Caco-2 (cell line): ENCODE measurements around the gene ELP4. TPM values are rescaled to one million over a fixed set of nuclear protein-coding genes. Genes with fewer than 3 reads are reported as not detected.

Source experiments
- BruUV-seq: library from RNA; stranded (reverse); fragments of 400-500 nt; replicated peaks from 2 replicates; lab custom pipeline; 2021; lab: Mats Ljungman, UMichigan
- CTCF ChIA-PET: fragments of 300-600 bp; sonication (Branson Sonifier 250); formaldehyde crosslinking; loops from one replicate; lab custom pipeline; 2022; ENCODE audit warnings: antibody characterized with exemption; lab: Charles Lee
- POLR2A ChIA-PET: fragments of 300-600 bp; sonication (Branson Sonifier 250); formaldehyde crosslinking; loops from one replicate; lab custom pipeline; 2022; ENCODE audit warnings: antibody characterized with exemption; lab: Charles Lee
- DNase-seq, 2 experiments: peaks; one replicate each; pipeline versions ENCODE4 v3.0.0 to v3.0.0-alpha.2; 2020 to 2022
- H3K27me3 ChIP-seq: replicated peaks from 2 replicates; pipeline ENCODE4 v1.6.0; 2011; ENCODE audit warnings: low read length; ENCODE audit not compliant: control insufficient read depth, insufficient read depth
- H3K36me3 ChIP-seq: 2 replicates; pipeline ENCODE4 v1.5.1; 2011; ENCODE audit warnings: low read length; ENCODE audit not compliant: control insufficient read depth, insufficient read depth
- H3K4me1 ChIP-seq: fragments of 250-450 bp; sonication (Bioruptor Pico); 2 replicates; pipeline ENCODE4 v1.5.1; 2020; ENCODE audit warnings: mild to moderate bottlenecking
- H3K4me3 ChIP-seq: 2 replicates; pipeline ENCODE4 v1.5.1; 2011; ENCODE audit warnings: low read depth, mild to moderate bottlenecking, control low read depth, low read length
- H3K9me3 ChIP-seq: fragments of 250-450 bp; sonication (Bioruptor Pico); 2 replicates; pipeline ENCODE4 v1.5.1; 2020; ENCODE audit warnings: mild to moderate bottlenecking, moderate library complexity
- H3K27ac Mint-ChIP-seq: one replicate; pipeline ENCODE4 v1.8.0; 2022; ENCODE audit warnings: mixed read lengths; ENCODE audit not compliant: unreplicated experiment
- H3K27me3 Mint-ChIP-seq: one replicate; pipeline ENCODE4 v1.8.0; 2022; ENCODE audit warnings: mixed read lengths; ENCODE audit not compliant: insufficient read depth, unreplicated experiment
- H3K36me3 Mint-ChIP-seq: one replicate; pipeline ENCODE4 v1.8.0; 2022; ENCODE audit warnings: mild to moderate bottlenecking, mixed read lengths; ENCODE audit not compliant: insufficient read depth, unreplicated experiment
- H3K4me1 Mint-ChIP-seq: one replicate; pipeline ENCODE4 v1.8.0; 2022; ENCODE audit warnings: low read depth, mixed read lengths; ENCODE audit not compliant: unreplicated experiment
- H3K4me3 Mint-ChIP-seq: one replicate; pipeline ENCODE4 v1.8.0; 2022; ENCODE audit warnings: mild to moderate bottlenecking, moderate library complexity, mixed read lengths; ENCODE audit not compliant: unreplicated experiment
- H3K9me3 Mint-ChIP-seq: one replicate; pipeline ENCODE4 v1.8.0; 2022; ENCODE audit warnings: mixed read lengths; ENCODE audit not compliant: unreplicated experiment
- intact Hi-C: fragments of 100-400 bp; cut with micrococcal nuclease; formaldehyde crosslinking; loops from one replicate; pipeline ENCODE4 v1.10.0; 2022; ENCODE audit not compliant: unreplicated experiment
- total RNA-seq: library from RNA; stranded (reverse); gene quantifications from 2 replicates; pipeline ENCODE4 v1.2.3, GENCODE V29; 2022
- TF ChIP-seq, protein P1 (sequence below), 2 experiments: fragments of 200-600 bp in 1 of 2; IDR thresholded peaks; 1 replicate in 1 of 2; 2 replicates in 1 of 2; pipeline versions ENCODE4 v1.5.1 to v1.8.0; 2011 to 2022; ENCODE audit warnings: antibody characterized with exemption in 1 of 2, control low read depth in 1 of 2, inconsistent platforms in 1 of 2, low read depth in 1 of 2, low read length in 1 of 2, mild to moderate bottlenecking in 1 of 2, moderate library complexity in 1 of 2; ENCODE audit not compliant: insufficient read depth in 1 of 2, severe bottlenecking in 1 of 2, unreplicated experiment in 1 of 2

Gene ELP4
- total RNA-seq, 1 experiment from 2014 or later, result 18.8 TPM

DNA sequence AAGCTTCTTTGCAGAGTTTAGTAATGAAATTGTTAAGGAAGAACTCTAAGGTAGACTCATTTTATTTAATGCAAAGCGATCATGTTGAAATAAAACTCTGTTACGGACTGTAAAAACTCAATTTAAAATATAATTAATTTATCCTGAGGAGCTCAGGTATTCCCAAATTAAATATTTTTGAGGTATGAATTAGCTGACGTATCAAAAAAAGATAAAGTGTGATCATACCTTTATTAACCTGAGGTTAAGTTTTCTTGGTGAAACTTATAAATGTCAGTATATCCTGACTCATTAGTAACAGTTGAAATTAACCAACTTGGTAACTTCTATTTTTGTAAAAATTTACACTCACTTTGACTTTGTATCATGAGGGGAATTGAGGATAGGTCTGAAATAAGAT lies 171.2 kb downstream of the ELP4 start:
- H3K27me3 ChIP-seq, result no peaks in the 10 kb centered on the region
- Mint-ChIP-seq H3K27me3 (no peaks in the 10 kb centered on the region), H3K27ac (no peak overlapping the region), H3K36me3 (no peaks in the 10 kb centered on the region), H3K9me3 (no peaks in the 10 kb centered on the region), H3K4me1 (peaks cover 16% of the 10 kb centered on the region), H3K4me3 (no peak overlapping the region)
- H3K4me3 ChIP-seq, result no peak overlapping the region
- intact Hi-C loops, result no loop called here
- peaks cover 7% of the 10 kb centered on the region; the same call in 1 of the 2 replicates for H3K4me1 ChIP-seq
- no peaks in the 10 kb centered on the region for H3K9me3 ChIP-seq
- no peaks in the 10 kb centered on the region for H3K36me3 ChIP-seq
- DNase-seq, result no peak
- TF ChIP-seq, protein P1, sequence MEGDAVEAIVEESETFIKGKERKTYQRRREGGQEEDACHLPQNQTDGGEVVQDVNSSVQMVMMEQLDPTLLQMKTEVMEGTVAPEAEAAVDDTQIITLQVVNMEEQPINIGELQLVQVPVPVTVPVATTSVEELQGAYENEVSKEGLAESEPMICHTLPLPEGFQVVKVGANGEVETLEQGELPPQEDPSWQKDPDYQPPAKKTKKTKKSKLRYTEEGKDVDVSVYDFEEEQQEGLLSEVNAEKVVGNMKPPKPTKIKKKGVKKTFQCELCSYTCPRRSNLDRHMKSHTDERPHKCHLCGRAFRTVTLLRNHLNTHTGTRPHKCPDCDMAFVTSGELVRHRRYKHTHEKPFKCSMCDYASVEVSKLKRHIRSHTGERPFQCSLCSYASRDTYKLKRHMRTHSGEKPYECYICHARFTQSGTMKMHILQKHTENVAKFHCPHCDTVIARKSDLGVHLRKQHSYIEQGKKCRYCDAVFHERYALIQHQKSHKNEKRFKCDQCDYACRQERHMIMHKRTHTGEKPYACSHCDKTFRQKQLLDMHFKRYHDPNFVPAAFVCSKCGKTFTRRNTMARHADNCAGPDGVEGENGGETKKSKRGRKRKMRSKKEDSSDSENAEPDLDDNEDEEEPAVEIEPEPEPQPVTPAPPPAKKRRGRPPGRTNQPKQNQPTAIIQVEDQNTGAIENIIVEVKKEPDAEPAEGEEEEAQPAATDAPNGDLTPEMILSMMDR (IDR thresholded peaks at IDR 0.05; ENCODE audit: insufficient read depth in 1 of 2, low read depth in 1 of 2, low read length in 1 of 2, severe bottlenecking in 1 of 2, unreplicated experiment in 1 of 2), result no peak
- ChIA-PET POLR2A (no interaction called here), CTCF (no interaction called here)
- no TSS peak for BruUV-seq

DNA sequence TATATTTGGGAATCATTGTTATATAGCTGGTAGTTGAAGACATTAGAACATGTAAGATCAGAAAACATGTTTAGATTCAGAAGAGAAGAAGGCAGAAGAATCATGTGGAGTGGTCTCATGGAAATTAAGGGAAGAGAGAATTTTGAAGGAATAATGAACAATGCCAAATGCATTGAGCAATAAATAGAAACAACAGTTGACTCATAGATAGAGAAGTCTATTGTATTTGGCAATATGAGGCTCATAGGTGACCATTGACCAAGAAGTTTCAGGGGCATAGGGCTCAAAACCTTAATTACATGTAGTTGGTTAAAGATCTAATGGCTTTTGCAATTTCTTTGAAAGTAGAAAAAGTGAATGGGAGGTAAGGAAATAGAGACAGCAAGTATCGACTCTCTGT lies 177.7 kb downstream of the ELP4 start:
- H3K9me3 ChIP-seq, result no peaks in the 10 kb centered on the region
- ChIA-PET CTCF (no interaction called here), POLR2A (no interaction called here)
- no peaks in the 10 kb centered on the region for H3K36me3 ChIP-seq
- DNase-seq, result no peak
- Mint-ChIP-seq H3K27me3 (no peaks in the 10 kb centered on the region), H3K36me3 (no peaks in the 10 kb centered on the region), H3K4me3 (no peak overlapping the region), H3K9me3 (no peaks in the 10 kb centered on the region), H3K4me1 (peaks cover 4% of the 10 kb centered on the region), H3K27ac (no peak overlapping the region)
- no TSS peak for BruUV-seq
- H3K27me3 ChIP-seq, result no peaks in the 10 kb centered on the region
- intact Hi-C loops, result no loop called here
- H3K4me3 ChIP-seq, result no peak overlapping the region
- peaks cover 7% of the 10 kb centered on the region; the same call in 1 of the 2 replicates for H3K4me1 ChIP-seq
- TF ChIP-seq, protein P1 (IDR thresholded peaks at IDR 0.05; ENCODE audit: insufficient read depth in 1 of 2, low read depth in 1 of 2, low read length in 1 of 2, severe bottlenecking in 1 of 2, unreplicated experiment in 1 of 2), result no peak

DNA sequence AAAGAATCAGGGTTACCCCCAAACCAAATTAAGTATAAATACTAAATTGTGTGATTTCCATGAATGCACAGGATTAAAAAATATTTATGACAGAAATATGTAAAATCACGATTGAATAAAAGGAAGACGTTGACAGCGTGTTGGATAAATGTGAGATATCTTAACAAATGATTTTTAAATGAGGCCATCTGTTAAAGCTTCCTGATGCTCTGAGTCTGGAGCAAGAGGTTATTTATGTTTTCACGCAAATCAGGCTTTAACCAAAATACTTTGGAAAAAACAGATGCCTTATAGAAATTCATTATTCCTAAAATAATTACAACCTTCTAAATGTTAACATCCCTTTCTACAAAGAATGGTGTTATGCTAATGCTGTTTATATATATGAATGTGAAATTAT lies 178.3 kb downstream of the ELP4 start:
- DNase-seq, result no peak
- Mint-ChIP-seq H3K36me3 (no peaks in the 10 kb centered on the region), H3K9me3 (no peaks in the 10 kb centered on the region), H3K27ac (no peak overlapping the region), H3K4me1 (no peaks in the 10 kb centered on the region), H3K27me3 (no peaks in the 10 kb centered on the region), H3K4me3 (no peak overlapping the region)
- TF ChIP-seq, protein P1 (IDR thresholded peaks at IDR 0.05; ENCODE audit: insufficient read depth in 1 of 2, low read depth in 1 of 2, low read length in 1 of 2, severe bottlenecking in 1 of 2, unreplicated experiment in 1 of 2), result no peak
- Histone ChIP-seq H3K27me3 (no peaks in the 10 kb centered on the region), H3K9me3 (no peaks in the 10 kb centered on the region), H3K4me3 (no peak overlapping the region), H3K36me3 (no peaks in the 10 kb centered on the region), H3K4me1 (peaks cover 7% of the 10 kb centered on the region; the same call in 1 of the 2 replicates)
- ChIA-PET CTCF (no interaction called here), POLR2A (no interaction called here)
- BruUV-seq, result no TSS peak
- intact Hi-C loops, result no loop called here
